Measurements from ENCODE around the gene TEX14. TPM values are rescaled to one million over a fixed set of nuclear protein-coding genes. Genes with fewer than 3 reads are reported as not detected.

Gene TEX14
- total and polyA plus RNA-seq, 2 donors (not counting 3 experiments of a cell fraction or from before 2014, with no cell fraction given), result 0.10 TPM; not detected in 1

- H2AFZ ChIP-seq (ENCODE audit: low read depth, low read length), result no peak overlapping the region
- H3K4me1 ChIP-seq (ENCODE audit: control insufficient read depth, extremely low read depth, insufficient read depth, low read length), result no peaks in the 10 kb centered on the region
- no peaks in the 10 kb centered on the region for H3K36me3 ChIP-seq (ENCODE audit: control insufficient read depth in 2 of 2, extremely low read depth in 1 of 2, insufficient read depth in 2 of 2, low read length in 2 of 2)
- no peak overlapping the region for H3K9ac ChIP-seq (replicated peaks; ENCODE audit: extremely low read depth, insufficient read depth, low read length)
- dilution Hi-C loops (cut with MboI; ENCODE audit: extremely low pct_ligation_motif_present, low sequenced_read_pairs), result no loop called here
- no TSS peak for BruUV-seq (replicated peaks)
- no peaks in the 10 kb centered on the region for H3K27me3 ChIP-seq (ENCODE audit: control insufficient read depth in 2 of 2, insufficient read depth in 2 of 2, low read length in 2 of 2)
- CTCF ChIA-PET, result no interaction called here
- no peaks in the 10 kb centered on the region for H3K9me1 ChIP-seq (replicated peaks; ENCODE audit: control insufficient read depth, extremely low read depth, insufficient read depth, low read length)
- POLR2A ChIA-PET, result no interaction called here
- no peak for FAIRE-seq
- no peak overlapping the region for H3K27ac ChIP-seq (ENCODE audit: insufficient read depth, low read depth, low read length)
- no peak overlapping the region for H3K4me3 ChIP-seq (replicated peaks in 1 of 3; ENCODE audit: insufficient read depth in 1 of 3, low read depth in 1 of 3, low read length in 3 of 3)
- intact Hi-C loops (cut with micrococcal nuclease), result no loop called here
- H3K4me2 ChIP-seq (ENCODE audit: insufficient read depth, low read length), result no peak overlapping the region
- H3K9me3 ChIP-seq (replicated peaks; ENCODE audit: control insufficient read depth, insufficient read depth, low read length), result no peaks in the 10 kb centered on the region
- no peak for TF ChIP-seq GATA2 (IDR thresholded peaks at IDR 0.05; ENCODE audit: insufficient read depth, insufficient read length, low read depth, low read length)
- no peak for TF ChIP-seq FOS (IDR thresholded peaks at IDR 0.05; ENCODE audit: borderline replicate concordance, insufficient read depth, low read length)
- no peak for TF ChIP-seq CTCF (IDR thresholded peaks at IDR 0.05; ENCODE audit: extremely low read depth in 1 of 2, insufficient read depth in 1 of 2, low read depth in 1 of 2, low read length in 2 of 2)
- TF ChIP-seq JUN (IDR thresholded peaks at IDR 0.05; ENCODE audit: borderline replicate concordance, insufficient read depth, insufficient read length, low read depth), result no peak
- no peak for TF ChIP-seq MYC (IDR thresholded peaks at IDR 0.05; ENCODE audit: low read depth, low read length)
- TF ChIP-seq MAX (IDR thresholded peaks at IDR 0.05; ENCODE audit: insufficient read depth, insufficient read length), result no peak
- TF ChIP-seq POLR2A (IDR thresholded peaks at IDR 0.05; ENCODE audit: low read depth, low read length), result no peak
- TF ChIP-seq POLR2AphosphoS5 (IDR thresholded peaks at IDR 0.05; ENCODE audit: insufficient read depth, low read depth, low read length), result no peak
- TF ChIP-seq EZH2 (IDR thresholded peaks at IDR 0.05; ENCODE audit: borderline replicate concordance, low read depth, low read length, severe bottlenecking), result no peak
- H4K20me1 ChIP-seq (replicated peaks; ENCODE audit: control insufficient read depth, extremely low read depth, insufficient read depth, low read length), result no peaks in the 10 kb centered on the region
- no peaks in the 10 kb centered on the region for H3K79me2 ChIP-seq (ENCODE audit: control insufficient read depth, insufficient read depth, low read length)
- no peak for DNase-seq (ENCODE audit: low read depth, low spot score)
Measured at GRCh38 chr17:58741121-58741625, 49.3 kb upstream of the TEX14 start.

All from endothelial cell of umbilical vein (primary cell).